Stimulated activated naive CD8-positive, alpha-beta T cell treated with anti-CD3 and anti-CD28 coated beads, Interleukin-15, Interleukin-2, amounts not matched to agents 100 U/mL and 50 U/mL, for 24 hours (primary cell): Measurements from ENCODE around the gene EIPR1.
"Not testable (repeated sequence)": the region's sequence is repeated elsewhere in the genome, so short reads cannot be mapped to it uniquely, and the experiment has no call there.

Experiments used
- ATAC-seq: fragments of 150-1000 bp; cut with Tn5 transposase; one replicate; pipeline ENCODE4 v1.10.0; 2021
- DNase-seq: peaks from one replicate; pipeline ENCODE4 v3.0.0; 2021

Gene EIPR1

DNA sequence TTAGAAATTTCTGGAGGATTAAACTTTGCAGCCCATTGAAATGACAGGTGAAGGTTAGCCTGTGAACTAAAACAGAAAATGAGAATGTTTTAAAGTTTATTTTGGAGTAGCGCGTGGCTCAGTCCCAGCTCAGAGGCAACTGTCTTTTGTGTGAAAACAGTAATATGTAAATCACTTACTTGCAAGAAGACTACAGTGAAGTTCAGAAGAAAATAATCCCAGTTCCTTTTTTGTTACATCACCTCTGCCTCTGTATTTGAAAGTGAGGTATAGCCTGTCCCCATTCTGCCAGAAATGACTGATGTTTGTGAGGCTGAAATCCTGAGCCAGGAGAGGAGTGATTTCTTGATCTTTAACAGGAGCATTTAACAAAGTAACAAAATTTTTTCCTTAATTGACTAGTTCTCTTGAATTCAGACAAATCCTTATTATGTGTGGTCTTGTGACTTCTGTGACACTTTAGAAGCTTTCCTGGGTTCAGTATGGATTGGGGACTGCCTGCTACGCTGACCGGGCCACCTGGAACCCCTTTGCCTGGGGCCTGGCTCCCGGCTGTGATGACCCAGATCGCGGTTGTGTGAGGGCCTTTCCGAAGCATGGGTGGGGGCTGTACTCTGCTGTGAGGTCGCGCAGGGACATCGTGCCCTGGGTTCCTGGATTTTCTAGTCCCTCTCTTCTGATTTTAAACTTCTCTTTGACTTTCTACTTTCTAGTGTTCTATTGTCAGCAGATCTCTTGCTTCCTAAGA, 26.1 kb upstream of the EIPR1 start:
- DNase-seq (no peak), ATAC-seq (no peak)

DNA sequence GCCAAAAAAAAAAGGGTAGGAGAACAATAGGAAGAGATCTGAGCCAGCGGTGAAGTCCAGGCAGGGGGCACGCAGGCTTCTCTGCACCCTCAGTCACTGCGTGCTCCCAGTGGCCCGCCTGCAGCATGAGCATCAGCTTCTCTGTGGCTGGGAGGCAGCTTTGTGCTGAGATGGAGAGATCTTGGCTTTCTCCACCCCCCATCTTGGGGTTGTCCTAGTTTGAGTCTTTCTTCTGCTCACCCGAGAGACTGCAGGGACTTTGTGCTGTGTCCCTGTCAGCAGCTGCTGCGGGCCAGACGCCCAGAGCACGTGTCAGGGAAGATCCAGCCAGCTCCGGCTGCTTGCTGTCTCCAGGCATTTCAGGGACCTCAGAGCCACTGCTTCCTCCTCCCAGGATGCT, 22.2 kb upstream of the EIPR1 start:
- ATAC-seq (no peak), DNase-seq (no peak)

DNA sequence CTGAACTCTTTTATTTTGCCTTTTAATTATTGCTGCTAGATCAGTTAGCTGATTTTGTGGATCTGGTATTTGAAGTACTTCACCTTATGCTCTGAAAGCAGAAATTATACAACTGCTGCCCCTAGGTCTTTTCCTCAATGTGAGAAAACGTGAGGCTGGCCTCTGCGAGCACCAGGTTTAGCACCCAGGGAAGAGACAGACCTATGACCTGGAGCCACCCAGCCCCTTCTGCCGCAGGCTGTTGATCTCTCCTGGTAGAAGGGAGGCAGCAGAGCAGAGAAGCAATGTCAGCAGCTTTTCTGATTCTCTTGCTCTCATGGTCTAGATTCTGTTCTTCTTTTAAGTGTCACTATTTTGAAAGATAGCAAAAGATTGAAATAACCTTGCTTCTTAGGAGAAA, 21.8 kb upstream of the EIPR1 start:
- ATAC-seq (no peak), DNase-seq (no peak)

DNA sequence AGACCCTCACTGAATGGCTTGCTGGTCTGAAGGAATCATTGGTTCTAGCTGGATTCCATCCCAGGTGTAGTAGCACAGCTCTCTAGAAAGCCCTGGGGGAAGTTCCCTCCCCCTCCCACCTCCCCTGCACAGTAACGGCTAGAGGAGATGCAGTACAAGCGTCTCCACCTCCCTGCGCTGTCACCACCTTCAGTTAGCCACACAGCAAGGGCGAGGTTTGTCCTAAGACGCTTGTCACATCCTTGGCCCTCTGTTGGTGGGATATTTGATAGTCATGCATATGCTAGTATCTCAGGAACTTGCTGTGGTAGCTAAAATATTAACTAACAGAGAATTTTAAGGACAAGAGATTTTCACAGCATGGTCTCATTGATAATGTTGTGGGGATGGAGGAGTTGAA, 21.2 kb upstream of the EIPR1 start:
- ATAC-seq = no peak
- DNase-seq = no peak

DNA sequence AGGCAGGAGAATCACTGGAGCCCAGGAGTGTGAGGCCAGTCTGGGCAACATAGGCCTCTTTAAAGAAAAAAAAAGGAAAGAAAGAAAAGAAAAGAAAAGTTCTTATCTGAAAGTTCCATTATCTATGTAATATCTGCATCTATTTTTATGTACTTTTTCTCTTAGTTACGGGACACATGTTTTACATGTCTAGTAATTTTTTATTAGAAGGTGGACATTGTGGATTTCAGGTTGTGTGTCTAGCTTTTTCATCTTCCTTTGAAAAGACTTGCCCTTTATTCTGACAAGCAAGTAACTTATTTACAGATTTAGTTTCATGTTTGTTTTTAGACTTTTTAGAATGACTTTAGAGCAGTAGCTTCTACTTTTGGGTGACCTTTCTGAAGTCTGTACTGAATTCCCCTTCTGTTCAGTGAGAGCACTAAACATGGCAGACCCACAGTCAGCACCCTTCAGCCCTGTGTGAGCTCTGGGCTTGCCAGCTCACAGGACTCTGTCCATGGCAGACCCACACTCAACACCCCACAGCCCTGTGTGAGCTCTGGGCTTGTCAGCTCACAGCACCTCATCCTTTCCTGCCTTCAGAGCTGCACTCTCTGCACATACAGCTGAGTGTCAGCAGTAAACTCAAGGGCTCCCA, 19.4 kb upstream of the EIPR1 start:
- ATAC-seq (no peak), DNase-seq (no peak)

DNA sequence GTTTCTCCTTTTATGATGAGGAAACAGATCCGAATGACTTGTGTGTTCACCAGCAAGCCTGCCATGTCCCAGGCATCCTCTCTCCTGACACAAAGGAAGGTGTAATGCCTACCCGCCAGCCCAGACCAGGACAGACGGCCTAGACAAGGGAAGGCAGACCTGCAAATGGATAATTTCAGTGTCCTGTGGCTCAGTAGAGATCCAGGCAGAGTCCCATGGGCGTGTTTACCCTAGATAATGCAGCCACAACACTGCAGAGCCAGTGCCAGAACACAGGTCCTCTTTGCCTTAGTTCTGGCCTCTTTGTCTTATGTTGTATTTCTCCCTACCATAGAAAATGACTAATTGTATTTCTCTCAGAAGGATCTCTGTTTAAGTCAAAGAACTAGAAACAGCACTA, 14.6 kb upstream of the EIPR1 start:
- no peak for ATAC-seq
- no peak for DNase-seq

DNA sequence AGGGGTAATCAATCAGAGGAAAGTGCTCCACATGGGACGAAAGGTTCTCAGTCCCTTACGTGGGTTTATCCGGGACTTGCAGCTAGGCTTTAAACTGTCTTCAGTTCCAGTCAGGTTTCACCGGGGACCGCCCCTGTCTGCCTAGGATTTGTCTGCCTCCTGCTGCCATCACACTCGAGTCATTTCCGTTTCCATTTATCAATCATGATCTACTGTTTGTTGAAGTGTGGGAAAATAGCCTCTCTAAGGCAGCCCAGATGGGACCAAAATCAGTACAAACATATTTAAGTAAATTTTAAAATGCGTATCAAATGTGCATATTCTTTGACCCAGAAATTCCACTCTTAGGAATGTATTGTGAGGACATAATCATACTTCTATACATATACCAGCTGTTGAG, 12.4 kb upstream of the EIPR1 start:
- no peak for DNase-seq
- no peak for ATAC-seq

DNA sequence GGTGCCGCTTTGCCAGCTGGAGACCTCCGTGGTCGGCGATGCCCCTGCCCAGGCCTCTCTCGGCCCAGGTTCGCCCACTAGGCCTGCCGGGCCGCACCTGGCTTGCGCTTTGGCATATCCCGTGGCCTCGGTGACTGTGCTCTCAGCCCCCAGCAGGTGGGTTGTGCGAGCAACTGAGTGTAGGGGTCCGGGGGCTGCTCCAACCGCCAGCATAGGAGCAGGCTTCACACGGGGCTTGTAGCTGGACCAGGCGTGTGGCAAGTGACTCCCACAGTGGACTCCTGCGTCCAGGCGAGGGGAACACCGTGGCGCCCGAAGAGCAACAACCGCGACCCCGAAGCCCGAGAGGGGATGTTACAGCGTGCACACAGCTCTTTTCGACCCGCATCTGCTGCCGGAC, 11.6 kb upstream of the EIPR1 start:
- no peak for ATAC-seq
- DNase-seq = no peak

DNA sequence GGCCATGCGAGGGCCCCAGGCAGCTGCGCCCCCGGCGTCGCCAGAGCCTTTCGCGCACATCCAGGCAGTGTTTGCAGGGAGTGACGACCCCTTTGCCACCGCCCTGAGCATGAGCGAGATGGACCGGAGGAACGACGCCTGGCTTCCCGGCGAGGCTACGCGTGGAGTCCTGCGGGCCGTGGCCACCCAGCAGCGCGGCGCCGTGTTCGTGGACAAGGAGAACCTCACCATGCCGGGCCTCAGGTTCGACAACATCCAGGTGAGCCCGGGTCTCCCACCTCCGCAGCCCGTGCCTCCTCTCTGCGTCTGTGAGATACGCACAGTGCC, 10.8 kb upstream of the EIPR1 start:
- no peak for ATAC-seq
- no peak for DNase-seq

DNA sequence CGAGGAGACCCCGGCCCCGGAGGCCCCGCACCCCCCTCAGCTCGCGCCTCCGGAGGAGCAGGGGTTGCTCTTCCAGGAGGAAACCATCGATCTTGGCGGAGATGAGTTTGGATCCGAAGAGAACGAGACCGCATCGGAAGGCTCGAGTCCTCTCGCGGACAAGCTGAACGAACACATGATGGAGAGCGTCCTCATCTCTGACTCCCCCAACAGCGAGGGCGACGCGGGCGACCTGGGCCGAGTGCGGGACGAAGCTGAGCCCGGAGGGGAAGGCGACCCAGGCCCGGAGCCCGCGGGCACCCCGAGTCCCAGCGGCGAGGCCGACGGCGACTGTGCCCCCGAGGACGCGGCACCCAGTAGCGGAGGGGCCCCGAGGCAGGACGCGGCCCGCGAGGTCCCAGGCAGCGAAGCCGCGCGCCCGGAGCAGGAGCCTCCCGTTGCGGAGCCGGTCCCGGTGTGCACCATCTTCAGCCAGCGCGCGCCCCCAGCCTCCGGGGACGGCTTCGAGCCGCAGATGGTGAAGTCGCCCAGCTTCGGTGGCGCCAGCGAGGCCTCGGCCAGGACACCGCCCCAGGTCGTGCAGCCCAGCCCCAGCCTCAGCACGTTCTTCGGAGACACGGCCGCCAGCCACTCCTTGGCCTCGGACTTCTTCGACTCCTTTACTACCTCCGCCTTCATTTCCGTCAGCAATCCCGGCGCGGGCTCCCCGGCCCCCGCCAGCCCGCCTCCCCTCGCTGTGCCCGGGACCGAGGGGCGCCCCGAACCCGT, 10.2 kb upstream of the EIPR1 start:
- no peak for ATAC-seq
- no peak for DNase-seq

DNA sequence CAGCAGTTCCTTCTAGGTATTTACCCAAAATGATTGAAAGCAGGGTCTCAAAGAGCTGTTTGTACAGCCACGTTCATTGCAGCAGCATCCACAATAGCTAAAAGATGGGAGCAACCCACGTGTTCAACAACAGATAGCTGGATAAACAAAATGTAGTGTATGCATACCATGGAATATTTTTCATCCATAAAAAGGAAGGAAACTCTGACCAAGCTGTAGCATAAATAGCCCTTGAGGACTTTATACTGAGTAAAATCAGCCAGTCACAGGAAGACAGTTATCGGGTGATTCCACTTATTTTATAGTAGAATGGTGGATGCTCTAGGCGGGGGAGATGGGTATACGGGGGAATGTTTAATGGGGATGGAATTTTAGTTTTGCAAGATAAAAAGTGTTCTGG, 9.4 kb upstream of the EIPR1 start:
- no peak for DNase-seq
- ATAC-seq = no peak

DNA sequence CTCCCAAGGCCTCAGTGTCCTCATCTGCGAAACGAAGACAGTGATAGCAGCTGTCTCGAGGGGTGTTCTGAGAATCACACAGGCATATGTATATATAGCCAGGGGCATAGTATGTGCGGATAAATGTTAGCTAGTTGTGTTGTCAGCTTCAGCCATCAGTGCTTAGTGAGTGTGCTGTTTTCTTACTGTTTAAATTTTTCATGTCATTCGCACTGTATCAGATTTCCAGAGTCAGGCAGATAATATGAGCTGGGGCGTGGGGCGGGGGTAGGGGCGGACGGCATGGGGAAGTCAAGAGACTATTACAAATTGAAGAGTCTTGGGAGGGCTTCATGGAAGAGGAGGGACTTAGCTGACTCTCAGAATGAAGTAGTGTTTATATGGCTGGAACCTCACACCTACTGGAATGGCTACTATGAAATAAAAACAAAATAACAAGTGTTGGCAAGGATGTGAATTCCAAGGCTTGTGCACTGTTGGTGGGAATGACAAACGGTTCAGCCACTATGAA, 8.9 kb upstream of the EIPR1 start:
- no peak for DNase-seq
- no peak for ATAC-seq

DNA sequence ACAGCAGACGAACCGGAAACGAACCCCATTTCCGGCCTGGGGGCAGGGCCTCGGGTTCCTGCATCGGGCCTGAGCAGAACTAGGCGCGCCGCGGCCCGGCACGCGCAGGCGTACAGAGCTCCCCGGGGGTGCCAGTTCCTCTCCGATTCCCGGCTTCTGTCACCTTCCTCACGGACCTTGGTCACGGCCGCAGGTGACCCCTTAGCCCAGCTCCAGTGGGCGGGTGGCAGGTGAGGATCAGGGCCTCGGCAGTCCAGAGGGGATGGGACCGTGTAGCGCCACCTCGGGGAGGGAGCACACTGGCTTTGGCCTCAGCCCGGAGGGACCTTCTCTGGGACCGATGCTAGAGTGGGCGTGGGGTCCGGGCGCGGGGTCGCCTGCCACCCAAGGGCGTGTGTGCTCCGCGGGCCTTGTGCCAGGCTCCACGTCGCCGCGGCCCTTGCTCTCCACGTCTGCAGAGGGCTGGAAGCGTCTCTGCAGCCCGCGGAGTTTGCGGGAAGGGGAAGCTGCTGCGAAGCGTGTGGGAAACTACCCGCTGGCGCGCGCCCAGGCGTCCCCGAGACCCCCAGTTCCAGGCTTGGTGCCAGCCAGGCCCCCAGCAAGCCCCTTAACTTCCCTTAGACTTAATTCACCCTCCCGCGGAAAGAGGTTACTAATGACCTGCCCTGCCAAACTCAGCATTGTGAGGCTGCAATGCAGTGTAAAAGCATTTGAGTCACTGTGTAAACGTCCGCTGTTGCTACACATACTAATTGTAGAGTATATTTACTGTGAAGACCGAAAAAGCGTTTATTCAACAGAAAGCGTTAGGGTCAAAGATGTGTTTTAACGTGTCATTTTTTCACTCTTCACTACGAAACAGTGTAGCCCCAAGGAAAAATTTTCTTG, 2.3 kb upstream of the EIPR1 start, which contains the start of gene TRAPPC12:
TRAPPC12 (plus strand) TSS at position 48 of the 888 bp plus-strand sequence. CDS start 7,930 bp downstream, outside the sequence.
- DNase-seq (peak; percentile 95), ATAC-seq (peak; percentile 85)

DNA sequence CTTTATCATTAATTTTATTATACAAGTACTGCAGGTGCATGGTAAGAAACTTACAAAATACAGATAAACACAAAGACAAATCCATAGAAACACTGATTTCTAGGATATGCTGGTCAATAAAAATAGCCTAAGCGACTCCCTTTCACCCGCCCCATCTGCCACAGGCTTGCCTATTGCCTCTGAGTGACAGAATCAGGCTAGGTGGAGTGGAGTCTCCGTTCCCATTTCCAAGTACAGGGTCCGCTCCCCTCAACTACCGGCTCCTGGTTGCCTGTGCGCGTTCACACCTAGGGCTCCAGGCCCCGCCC, 1.7 kb upstream of the EIPR1 start:
- no peak for ATAC-seq
- no peak for DNase-seq

DNA sequence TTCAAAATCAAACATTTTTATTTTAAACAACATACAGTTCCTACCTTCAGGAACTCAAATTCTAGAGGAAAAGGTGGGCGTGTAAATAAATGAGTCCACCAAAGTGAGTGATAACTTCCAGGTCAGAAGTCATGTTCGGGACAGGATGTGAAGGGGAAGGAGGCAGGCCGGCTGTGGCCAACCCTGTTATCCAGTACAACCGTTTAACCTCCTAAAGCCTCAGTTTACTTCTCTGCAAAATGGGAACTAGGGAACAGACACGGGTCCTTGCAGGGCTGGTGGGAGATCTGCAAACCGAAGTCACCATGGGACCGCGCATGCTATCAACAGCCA, 373 bp downstream of the EIPR1 start:
- no peak for DNase-seq
- ATAC-seq = peak; percentile 44

DNA sequence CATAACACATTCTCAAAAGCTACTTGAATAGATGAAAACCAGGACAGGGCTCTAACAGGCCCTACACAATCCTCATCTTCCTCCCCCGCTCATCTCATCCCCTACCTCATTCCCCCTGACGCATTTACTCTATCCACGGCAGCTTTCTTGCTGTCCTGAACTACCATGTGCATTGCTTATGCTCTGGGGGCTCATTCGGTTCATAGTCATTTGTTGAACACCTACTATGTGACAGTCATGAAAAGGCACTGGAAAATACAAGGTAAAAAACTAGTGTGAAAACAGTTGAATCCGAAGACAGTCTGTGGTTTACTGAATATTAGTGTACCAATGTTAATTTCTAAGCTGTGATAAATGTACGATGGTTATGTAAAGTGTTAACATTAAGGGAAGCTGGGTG, 797 bp downstream of the EIPR1 start:
- ATAC-seq = no peak
- no peak for DNase-seq

DNA sequence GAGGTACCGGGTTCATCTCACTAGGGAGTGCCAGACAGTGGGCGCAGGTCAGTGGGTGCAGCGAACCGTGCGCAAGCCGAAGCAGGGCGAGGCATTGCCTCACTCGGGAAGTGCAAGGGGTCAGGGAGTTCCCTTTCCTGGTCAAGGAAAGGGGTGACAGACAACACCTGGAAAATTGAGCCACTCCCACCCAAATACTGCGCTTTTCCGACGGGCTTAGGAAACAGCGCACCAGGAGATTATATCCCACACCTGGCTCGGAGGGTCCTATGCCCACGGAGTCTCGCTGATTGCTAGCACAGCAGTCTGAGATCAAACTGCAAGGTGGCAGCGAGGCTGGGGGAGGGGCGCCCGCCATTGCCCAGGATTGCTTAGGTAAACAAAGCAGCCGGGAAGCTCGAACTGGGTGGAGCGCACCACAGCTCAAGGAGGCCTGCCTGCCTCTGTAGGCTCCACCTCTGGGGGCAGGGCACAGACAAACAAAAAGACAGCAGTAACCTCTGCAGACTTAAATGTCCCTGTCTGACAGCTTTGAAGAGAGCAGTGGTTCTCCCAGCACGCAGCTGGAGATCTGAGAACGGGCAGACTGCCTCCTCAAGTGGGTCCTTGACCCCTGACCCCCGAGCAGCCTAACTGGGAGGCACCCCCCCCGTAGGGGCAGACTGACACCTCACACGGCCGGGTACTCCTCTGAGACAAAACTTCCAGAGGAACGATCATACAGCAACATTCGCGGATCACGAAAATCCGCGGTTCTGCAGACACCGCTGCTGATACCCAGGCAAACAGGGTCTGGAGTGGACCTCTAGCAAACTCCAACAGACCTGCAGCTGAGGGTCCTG, 8.1 kb downstream of the EIPR1 start:
- ATAC-seq, DNase-seq: not testable (repeated sequence)

DNA sequence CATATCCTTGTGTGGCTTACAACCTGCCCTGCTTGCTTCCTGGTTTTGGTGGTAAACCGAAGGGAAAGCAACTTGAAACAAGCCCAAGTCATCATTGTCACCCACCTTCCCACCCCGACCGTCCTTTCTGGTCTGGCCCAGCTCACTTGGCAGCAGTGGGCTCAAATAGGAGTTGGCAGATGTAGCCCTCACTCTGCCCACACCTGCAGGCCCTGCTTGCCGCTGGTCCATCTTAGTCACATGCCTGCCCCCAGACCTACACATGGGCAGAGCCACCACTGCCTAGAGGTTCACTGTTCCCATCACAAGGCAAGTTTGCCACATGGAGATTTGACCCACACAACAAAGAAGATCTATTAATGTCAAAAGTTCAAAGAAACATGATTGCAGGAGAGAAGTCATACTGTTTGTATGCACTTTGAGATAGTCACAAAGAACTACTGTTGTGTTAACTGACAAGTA, 9.3 kb downstream of the EIPR1 start:
- ATAC-seq (no peak), DNase-seq (no peak)

DNA sequence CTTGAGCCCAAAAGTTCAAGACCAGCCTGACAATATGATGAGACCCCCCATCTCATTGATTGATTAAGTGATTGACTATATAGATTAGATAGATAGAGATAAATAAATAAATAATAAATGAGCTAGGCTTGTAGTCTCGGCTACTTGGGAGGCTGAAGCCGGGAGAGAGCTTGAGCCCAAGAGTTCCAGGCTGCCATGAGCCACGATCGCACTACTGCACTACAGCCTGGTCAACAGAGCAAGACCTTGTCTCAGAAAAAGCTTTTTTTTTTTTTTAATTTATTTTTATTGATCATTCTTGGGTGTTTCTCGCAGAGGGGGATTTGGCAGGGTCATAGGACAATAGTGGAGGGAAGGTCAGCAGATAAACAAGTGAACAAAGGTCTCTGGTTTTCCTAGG, 12.4 kb downstream of the EIPR1 start:
- ATAC-seq (no peak), DNase-seq (no peak)

DNA sequence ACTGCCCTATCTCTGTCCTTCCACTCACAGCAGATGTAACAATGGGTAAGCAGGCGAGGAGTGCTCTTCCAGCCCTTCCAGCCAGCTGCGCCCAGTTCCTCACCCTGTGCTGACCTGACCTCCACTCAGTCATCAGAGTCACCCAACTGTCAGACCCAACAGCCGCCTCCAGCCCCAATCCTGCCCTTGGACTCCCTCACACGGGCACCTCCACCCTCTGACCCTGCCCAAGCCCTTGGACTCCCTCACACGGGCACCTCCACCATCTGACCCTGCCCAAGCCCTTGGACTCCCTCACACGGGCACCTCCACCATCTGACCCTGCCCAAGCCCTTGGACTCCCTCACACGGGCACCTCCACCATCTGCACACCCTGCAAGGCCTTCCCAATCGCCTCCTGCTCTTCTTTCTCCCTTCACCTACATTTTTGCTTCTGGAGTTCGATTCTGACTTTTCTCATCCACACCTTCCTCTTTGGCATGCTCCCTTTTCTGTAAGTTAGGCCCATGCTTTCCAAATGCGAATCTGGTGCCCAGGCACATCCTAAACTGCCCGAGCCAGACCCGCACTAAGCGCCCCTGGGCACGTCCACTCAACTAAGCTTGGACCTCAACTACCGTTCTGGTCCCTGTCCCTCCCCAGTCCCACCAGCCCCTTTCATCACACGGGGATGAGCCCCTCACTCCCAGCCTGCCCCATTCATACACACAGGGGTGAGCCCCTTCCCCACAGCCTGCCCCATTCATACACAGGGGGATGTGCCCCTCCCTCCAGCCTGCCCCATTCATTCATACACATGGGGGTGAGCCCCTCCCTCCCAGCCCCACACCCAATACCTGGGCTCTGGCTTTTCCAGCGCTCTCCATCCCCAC, 15.9 kb downstream of the EIPR1 start:
- no peak for DNase-seq
- ATAC-seq = no peak
